Sciatic nerve (tissue), 2 donors: ENCODE measurements around the gene KNL1. TPM values are rescaled to one million over a fixed set of nuclear protein-coding genes. Genes with fewer than 3 reads are reported as not detected.

Source experiments
- ATAC-seq: fragments of 200-7000 bp; cut with Tn5 transposase; one replicate; pipeline ENCODE4 v1.9.1; 2020; ENCODE audit warnings: mild to moderate bottlenecking, moderate library complexity
- DNase-seq: peaks from one replicate; pipeline ENCODE4 v3.0.0-alpha.2; 2020; ENCODE audit warnings: low spot score
- intact Hi-C: fragments of 100-400 bp; cut with DNase I; formaldehyde crosslinking; loops from one replicate; pipeline ENCODE4 v1.14.2; 2022
- total RNA-seq: library from RNA; stranded (reverse); fragmentation: NEBNext Ultra II Directional; extraction: Animal tissue kit (Norgen Biotek cat#: 25700); gene quantifications from one replicate; pipeline ENCODE4 v1.2.1, GENCODE V29; 2021
- donor health status: DM: no; HTN: no; CAD: no.
- donor health status: DM: no; HTN: no; CAD: no.

KNL1 gene, protein sequence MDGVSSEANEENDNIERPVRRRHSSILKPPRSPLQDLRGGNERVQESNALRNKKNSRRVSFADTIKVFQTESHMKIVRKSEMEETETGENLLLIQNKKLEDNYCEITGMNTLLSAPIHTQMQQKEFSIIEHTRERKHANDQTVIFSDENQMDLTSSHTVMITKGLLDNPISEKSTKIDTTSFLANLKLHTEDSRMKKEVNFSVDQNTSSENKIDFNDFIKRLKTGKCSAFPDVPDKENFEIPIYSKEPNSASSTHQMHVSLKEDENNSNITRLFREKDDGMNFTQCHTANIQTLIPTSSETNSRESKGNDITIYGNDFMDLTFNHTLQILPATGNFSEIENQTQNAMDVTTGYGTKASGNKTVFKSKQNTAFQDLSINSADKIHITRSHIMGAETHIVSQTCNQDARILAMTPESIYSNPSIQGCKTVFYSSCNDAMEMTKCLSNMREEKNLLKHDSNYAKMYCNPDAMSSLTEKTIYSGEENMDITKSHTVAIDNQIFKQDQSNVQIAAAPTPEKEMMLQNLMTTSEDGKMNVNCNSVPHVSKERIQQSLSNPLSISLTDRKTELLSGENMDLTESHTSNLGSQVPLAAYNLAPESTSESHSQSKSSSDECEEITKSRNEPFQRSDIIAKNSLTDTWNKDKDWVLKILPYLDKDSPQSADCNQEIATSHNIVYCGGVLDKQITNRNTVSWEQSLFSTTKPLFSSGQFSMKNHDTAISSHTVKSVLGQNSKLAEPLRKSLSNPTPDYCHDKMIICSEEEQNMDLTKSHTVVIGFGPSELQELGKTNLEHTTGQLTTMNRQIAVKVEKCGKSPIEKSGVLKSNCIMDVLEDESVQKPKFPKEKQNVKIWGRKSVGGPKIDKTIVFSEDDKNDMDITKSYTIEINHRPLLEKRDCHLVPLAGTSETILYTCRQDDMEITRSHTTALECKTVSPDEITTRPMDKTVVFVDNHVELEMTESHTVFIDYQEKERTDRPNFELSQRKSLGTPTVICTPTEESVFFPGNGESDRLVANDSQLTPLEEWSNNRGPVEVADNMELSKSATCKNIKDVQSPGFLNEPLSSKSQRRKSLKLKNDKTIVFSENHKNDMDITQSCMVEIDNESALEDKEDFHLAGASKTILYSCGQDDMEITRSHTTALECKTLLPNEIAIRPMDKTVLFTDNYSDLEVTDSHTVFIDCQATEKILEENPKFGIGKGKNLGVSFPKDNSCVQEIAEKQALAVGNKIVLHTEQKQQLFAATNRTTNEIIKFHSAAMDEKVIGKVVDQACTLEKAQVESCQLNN (N-terminal part only)
- total RNA-seq, result 0.89 TPM

DNA sequence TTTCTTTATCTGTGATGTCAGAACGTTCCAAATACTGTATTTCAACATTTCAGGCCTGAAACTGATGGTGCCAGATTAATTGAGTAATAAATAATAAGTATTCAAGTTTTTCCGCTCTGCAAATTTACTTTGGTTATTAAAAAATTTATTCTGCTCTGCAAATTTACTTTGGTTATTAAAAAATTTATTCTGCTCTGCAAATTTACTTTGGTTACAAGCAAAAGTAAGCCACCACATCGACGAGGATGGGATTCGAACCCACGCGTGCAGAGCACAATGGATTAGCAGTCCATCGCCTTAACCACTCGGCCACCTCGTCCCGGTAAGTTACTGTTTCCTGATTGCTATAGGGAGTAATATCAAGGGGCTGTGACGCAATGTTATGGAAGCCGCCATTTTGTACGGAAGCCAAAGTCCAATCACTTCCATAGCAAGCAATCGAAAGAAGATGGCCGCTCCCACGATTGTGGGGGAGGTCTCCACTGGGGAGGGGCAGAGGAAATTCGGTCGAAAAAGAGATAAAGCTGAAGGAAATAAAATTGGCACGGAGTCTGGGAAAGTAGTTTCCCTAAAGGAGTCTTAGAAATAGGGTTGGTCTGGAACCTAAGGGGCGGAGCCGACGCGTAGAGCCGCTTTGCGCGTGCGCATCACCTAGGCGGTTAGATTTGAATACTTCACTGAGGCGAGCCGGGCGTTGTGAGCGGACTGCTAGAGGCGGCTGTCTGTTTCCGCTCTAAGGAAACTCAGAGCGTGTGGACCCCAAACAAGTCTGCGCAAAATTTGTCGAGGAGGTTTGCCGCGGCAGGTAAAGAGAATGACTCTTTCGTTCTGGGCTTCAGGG is at the start of gene KNL1:
Gene KNL1 (plus strand): TSS at position 662 of the 841 bp plus-strand sequence. CDS start 8,683 bp downstream, outside the sequence.
- peak; percentile 94 for DNase-seq
- ATAC-seq, result peak; percentile 97
- intact Hi-C loops, result no loop called here

DNA sequence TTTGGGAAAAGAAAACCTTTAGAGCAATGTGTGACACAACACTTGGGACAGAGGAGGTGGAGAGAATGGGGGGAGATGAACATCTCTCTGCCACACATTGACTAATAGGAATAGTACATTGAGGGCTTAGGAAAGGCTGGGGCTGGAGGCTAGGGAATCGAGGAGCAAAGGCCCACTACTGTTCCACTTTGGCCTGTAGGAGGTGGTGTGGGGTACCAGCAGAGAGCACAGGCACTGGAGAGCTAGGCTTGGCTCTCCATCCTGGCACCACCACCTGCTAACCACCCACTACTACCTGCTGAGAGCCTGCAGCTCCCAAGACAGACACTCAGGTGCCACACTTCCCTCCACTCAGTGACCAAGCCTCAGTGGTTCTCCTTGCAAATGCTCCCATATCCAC is 48.6 kb upstream of the KNL1 start:
- ATAC-seq (no peak), DNase-seq (no peak)
- intact Hi-C loops, result no loop called here

DNA sequence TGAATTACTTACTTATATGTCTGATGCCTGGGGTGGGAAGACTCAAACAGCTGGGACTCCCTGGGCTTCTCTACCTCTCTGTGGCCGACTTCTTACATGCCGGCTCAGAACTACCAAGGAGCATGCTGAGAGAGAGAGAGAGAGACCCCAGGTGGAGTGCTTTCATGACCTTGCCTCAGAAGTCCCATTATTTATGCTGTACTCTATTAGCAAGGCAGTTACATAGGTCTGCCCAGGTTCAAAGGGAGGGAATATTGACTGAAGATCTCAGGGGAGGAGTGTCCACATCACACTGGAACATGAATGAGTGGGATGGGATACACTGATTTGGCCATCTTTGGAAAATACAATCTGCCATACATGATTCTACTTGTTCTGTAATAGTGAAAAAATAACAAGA is 45.4 kb upstream of the KNL1 start:
- ATAC-seq (no peak), DNase-seq (no peak)
- intact Hi-C loops, result no loop called here

DNA sequence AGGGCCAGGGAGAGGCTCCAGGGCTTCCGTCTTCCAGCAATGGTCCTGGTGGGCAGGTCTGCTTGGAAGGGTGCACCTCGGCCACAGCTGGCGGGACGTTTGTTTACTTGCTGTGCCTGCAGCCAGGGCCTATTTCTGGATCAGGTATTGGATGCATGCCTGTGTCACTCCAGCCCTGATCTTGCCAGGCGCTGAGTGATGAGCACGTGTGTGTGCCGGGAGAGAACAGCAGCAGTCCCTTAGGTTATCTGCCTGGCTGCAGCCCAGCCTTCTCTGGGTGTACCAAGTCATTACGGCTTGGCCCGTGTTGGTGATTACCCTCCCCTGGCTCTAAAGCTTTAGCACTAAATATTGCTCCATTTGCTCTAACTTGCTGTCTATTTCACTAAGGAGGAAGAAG is 44.2 kb upstream of the KNL1 start:
- no peak for DNase-seq
- no peak for ATAC-seq
- intact Hi-C loops, result no loop called here

DNA sequence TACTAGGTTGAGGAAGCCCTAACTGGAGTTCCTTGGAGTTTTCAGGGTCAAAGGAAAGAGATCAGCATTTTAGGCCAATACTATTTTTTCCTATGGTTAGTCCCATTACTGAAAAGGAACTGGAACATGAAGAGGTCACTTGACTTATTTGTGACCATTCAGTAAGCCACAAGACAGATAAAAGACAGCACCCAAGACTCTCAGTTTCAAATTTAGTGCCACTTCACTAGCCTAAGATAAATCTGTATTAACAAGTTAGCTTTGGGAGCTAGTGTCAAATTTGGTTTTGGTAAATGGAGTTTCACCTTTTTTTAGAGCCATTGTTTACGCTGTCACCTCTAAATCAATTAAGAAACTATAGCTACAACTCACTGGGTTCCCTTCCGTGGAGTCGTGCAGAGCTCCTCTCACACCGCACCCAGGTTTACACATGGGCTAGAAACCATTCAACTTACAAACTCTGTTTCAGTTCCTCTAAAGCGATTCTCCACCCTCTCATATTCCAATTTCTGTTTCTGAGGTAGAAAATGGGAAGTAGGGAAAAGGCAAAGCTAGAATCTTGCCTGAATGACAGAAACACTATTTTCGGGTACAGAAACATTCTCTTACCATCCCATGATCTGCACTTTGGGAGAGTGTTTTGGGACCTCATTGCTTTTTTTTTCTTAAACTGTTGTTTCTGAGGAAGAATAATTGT is 43.6 kb upstream of the KNL1 start:
- intact Hi-C loops, result no loop called here
- DNase-seq (no peak), ATAC-seq (peak; percentile 28)

DNA sequence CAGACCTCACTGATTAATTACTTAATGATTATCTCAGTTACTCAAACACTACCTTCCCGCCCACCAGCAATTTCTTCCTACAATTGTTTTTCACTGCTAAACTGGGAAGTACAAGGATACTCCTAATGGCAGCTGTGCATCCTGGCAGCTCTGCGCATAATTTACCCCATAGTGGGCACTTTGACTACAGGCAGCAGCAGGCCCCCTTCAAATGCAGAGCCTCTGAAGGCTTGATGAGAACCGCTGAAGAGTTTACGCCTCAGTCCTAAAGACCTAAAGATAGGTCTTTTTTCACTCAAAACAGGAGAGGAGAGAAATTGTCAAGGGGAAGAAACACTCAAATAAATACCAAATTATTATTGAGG is 39.9 kb upstream of the KNL1 start:
- intact Hi-C loops, result no loop called here
- ATAC-seq (no peak), DNase-seq (no peak)

DNA sequence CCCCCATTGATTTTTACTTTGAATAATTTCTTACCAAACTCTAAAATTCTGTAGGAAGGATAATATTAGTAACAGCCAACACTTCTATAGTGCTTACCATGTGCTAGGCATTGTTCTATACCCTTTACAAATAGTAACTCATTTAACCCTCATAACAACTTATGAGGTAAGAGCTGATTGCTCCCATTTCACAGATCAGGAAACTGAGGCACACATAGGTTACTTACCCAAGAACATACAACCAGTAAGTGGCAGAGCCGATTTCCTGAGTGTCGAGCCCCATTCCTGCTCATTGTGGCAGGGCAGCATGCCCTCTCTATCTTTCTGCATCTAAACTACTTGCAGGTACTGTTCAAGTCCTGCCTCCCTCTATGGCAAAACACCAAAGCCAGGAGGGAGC is 38.2 kb upstream of the KNL1 start:
- ATAC-seq, result no peak
- DNase-seq, result no peak
- intact Hi-C loops, result no loop called here

DNA sequence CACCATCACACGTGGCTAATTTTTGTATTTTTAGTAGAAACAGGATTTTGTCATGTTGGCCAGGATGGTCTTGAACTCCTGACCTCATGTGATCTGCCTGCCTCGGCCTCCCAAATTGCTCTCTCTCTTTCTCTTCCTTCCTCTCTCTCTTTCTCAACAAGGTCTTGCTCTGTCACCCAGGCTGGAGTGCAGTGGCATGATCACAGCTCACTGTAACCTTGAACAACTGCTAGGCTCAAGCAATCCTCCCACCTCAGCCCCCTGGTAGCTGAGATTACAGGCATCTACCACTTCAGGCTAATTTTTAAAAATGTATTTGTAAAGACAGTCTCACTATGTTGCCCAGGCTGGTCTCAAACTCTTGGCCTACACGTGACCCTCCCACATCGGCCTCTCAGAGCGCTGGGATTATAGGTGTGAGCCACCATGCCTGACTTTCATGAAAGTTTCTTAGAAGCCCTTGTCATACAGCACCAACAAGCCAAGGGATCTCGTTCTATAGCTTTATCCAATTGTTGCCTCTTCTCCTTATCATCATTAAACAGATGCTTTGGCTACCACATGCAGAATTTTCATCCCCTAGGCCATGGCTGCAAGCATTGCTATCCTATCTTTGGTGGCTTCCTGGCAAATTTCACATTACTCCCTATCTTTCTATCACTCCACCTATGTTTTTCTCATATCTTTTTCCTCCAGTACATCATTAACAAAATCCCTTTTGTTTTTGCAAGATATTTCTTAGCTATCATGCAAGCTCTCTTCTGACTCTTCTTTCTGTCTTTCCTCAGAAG is 34.9 kb upstream of the KNL1 start:
- DNase-seq, result no peak
- intact Hi-C loops, result no loop called here
- no peak for ATAC-seq

DNA sequence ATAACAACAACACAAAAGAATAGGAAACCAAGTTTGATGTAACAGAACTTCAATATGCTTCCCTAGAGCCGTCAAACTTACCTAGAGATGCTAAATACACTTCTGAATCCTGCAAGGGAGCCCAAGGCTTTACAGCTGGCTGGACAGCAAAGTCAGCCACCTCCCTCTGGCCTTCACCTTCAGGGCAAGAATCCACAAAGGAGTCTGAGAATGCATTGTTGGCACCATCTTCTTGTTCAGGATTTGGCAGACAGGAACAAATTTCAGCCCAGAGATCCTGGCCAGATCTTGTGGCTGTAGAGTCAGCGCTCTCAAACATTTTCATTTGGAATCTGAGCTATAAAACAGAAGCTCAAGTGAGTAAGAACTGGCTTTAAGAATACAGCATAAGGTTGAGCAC is 31.4 kb upstream of the KNL1 start:
- DNase-seq, result no peak
- no peak for ATAC-seq
- intact Hi-C loops, result no loop called here

DNA sequence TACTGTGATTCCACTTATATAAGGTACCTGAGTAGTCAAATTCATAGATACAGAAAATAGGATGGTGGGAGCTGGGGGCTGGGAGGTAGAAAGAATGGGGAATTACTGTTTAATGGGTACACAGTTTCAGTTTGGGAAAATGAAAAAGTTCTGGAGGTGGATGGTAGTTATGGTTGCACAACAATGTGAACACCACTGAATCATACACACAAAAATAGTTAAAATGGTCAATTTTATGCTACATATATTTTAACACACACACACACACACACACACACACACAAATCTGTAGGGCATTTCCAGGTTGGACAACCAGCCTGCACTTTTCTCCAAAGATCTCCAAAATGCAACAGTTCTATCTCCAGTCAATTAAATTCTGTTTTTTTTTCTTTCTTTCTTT is 30.6 kb upstream of the KNL1 start:
- ATAC-seq, result no peak
- intact Hi-C loops, result no loop called here

DNA sequence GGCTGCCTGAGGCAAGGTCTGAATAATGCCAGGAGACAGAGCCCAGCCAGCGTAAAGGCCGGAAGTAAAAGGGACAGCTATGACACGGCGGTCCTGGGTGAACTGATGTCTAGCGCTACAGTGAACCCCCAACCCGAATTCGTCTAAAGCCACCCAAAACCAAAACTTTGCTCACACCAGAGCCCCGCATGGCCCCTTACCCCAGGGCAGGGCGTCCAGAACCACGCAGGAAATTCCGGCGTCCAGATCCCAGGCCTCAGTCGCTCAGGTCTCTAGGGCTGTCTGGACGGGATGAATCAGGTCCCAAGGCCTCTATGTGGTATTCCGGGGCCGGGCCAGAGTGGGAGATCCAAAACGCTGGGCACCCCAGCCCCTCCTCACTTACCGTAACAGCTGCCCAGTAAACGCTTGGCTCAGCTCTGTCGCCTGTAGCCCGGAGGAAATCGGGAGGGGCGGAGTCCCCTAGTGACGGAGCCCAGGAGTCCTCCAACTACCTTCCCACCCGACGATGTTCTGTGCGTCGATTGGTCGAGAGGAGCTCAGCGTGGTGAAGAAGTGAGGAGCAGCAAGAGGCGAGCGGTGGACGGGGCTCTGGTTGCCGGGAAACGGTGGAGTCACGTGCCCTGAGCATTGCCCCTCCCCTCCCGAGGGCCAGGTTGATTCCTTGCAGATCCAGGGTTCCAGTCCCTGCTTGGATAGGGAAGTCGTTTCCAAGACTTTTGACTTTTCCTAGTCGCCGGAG is 29.3 kb upstream of the KNL1 start, which contains the start of gene CCDC32:
Gene CCDC32 (minus strand): TSS at position 452 of the 742 bp plus-strand sequence. CDS start 2,027 bp downstream, outside the sequence.
- peak; percentile 96 for DNase-seq
- intact Hi-C loops, result no loop called here
- peak; percentile 99 for ATAC-seq

More for the DNA sequence above, 30.6 kb upstream of the KNL1 start:
- no peak for DNase-seq

DNA sequence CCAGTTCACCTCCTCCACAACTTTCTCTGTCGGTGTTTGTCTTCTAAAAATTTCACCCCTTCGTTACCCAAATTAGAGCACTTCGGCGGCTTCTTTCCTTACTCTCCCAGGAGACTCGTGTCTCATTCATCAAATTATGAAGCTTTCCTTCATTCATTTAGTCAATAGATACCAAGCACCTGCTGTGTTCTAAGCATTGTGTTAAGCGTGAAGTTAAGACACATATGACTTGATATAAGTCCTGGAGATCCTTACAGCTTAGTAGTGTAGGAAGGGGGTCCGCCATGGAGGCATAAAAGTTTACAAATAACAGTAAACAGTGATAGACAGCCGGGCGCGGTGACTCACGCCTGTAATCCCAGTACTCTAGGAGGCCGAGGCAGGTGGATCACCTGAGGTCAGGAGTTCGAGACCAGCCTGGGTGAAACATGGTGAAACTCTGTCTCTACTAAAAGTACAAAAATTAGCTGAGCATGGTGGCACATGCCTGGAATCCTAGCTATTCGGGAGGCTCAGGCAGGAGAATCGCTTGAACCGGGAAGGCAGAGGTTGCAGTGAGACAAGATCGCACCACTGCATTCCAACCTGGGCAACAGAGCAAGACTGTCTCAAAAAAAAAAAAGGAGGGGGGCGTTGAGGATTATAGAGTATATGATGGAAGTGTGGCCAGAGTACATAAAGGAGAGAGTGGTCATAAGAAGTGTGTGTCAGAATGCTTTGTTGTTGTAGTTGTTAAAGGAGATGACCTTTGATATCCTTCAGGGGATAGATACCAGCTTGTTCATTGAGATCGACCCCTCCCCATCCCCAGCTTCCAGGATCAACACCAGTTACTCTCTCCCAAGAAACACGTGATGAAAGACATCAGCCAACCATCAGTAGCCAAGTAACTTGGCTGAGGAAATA is 28.5 kb upstream of the KNL1 start:
- ATAC-seq (no peak), DNase-seq (no peak)
- intact Hi-C loops, result no loop called here

DNA sequence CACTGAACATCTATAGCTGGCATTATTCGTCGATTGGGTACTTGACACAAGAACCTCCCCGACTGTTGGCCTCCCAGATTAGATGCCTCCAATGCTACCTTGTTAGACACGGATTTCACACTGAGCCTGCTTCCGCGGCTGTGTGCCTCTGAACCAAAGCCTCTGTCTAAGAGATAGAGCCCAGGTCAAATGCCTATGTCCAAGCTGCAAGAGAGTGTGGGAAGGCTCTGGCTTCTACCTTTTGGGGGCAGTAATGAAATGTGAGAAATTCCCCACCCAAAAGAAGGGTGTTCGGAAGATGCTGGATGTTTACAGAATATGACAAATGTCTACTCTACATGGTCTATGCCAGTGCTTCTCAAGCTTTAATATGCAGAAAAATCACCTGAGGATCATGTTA is 26.9 kb upstream of the KNL1 start:
- intact Hi-C loops, result no loop called here

DNA sequence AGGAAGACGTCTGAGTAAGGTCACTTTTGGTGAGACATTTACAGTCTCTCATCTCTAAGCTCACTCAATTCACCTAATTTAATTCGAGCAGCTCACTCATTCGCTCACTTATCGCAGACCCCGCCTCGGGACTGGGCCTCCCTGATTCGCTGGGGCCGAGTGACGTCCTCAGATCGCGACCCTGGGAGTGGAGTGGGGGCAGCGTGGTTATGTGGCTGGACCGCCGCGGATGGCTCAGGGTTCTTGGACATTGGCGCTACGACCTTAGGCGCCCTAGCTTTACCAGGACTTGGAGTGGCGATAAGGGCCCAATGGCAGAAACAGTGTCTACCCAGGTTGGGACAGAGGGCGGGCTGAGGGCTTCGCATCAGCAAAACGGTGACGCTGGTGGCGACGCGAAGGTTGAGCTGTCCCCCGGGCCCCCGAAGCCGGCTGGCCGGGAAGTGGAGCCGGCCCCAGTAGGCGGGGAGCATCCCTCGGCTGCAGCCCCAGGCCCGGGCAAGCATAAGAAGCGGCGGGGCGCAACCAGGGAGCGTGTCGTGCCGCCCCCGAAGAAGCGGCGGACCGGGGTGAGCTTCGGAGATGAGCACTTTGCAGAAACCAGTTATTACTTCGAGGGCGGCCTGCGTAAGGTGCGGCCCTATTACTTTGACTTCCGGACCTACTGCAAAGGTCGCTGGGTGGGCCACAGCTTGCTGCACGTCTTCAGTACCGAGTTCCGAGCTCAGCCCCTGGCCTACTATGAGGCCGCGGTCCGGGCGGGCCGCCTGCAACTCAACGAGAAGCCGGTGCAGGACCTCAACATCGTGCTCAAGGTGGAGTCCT is 24.7 kb upstream of the KNL1 start, which contains the start of gene RPUSD2:
Gene RPUSD2 (plus strand): TSS at position 171 of the 825 bp plus-strand sequence. CDS start 39 bp downstream, at position 210.
- ATAC-seq, result peak; percentile 86
- peak; percentile 95 for DNase-seq
- intact Hi-C loops, result no loop called here

More for the DNA sequence above, 26.9 kb upstream of the KNL1 start:
- no peak for DNase-seq
- ATAC-seq, result no peak
